IMR-90 (cell line): ENCODE measurements around the gene SKIC8. TPM values are rescaled to one million over a fixed set of nuclear protein-coding genes. Genes with fewer than 3 reads are reported as not detected.

Experiments used
- ATAC-seq: fragments of 200-7000 bp; cut with Tn5 transposase; 2 replicates; pipeline ENCODE4 v1.9.1; 2020; ENCODE audit warnings: low read depth, mild to moderate bottlenecking, moderate library complexity
- BruUV-seq: library from RNA; stranded (reverse); fragments of 400-500 nt; replicated peaks from 2 replicates; lab custom pipeline; 2021; lab: Mats Ljungman, UMichigan
- CTCF ChIA-PET: fragments of 300-600 bp; formaldehyde crosslinking; extraction: SDS; loops from one replicate; lab custom pipeline; 2021; ENCODE audit warnings: antibody characterized with exemption; lab: Yijun Ruan, JAX
- POLR2A ChIA-PET: fragments of 300-600 bp; sonication (Branson Sonifier 250); formaldehyde crosslinking; loops from one replicate; lab custom pipeline; 2022; ENCODE audit warnings: antibody characterized with exemption; ENCODE audit not compliant: unreplicated experiment; lab: Charles Lee
- DNase-seq: peaks from one replicate; pipeline ENCODE4 v3.0.0; 2013
- H2AFZ ChIP-seq: replicated peaks from 2 replicates; pipeline ENCODE3; 2013; ENCODE audit warnings: low read length, mild to moderate bottlenecking; ENCODE audit not compliant: poor library complexity
- H2AK5ac ChIP-seq: 2 replicates; pipeline ENCODE4 v1.6.1; 2013; ENCODE audit warnings: low read depth, low read length, inconsistent platforms
- H2AK9ac ChIP-seq: replicated peaks from 2 replicates; pipeline ENCODE3; 2013; ENCODE audit warnings: mild to moderate bottlenecking, low read depth, low read length, moderate library complexity; ENCODE audit not compliant: poor library complexity
- H2BK120ac ChIP-seq: 2 replicates; pipeline ENCODE4 v1.6.1; 2013; ENCODE audit warnings: low read depth, low read length, inconsistent platforms
- H2BK15ac ChIP-seq: 3 replicates; pipeline ENCODE4 v1.6.1; 2013; ENCODE audit warnings: low read depth, low read length, inconsistent platforms
- H2BK20ac ChIP-seq: 2 replicates; pipeline ENCODE4 v1.6.1; 2013; ENCODE audit warnings: low read depth, mild to moderate bottlenecking, inconsistent platforms, low read length, moderate library complexity
- H2BK5ac ChIP-seq: 2 replicates; pipeline ENCODE4 v1.6.1; 2013; ENCODE audit warnings: mild to moderate bottlenecking, low read depth, low read length, inconsistent platforms; ENCODE audit not compliant: poor library complexity, severe bottlenecking
- H3K14ac ChIP-seq: replicated peaks from 2 replicates; pipeline ENCODE4 v1.6.1; 2013; ENCODE audit warnings: low read depth, low read length, inconsistent platforms
- H3K18ac ChIP-seq: 2 replicates; pipeline ENCODE4 v1.6.1; 2013; ENCODE audit warnings: low read depth, low read length, control low read depth
- H3K23ac ChIP-seq: 2 replicates; pipeline ENCODE4 v1.6.1; 2013; ENCODE audit warnings: low read depth, low read length, inconsistent platforms
- H3K27ac ChIP-seq: 2 replicates; pipeline ENCODE4 v1.5.1; 2013; ENCODE audit warnings: mild to moderate bottlenecking, control low read depth, low read length; ENCODE audit not compliant: insufficient read depth
- H3K27me3 ChIP-seq: 2 replicates; pipeline ENCODE4 v1.6.1; 2013; ENCODE audit warnings: low read length; ENCODE audit not compliant: control insufficient read depth, insufficient read depth
- H3K36me3 ChIP-seq: 2 replicates; pipeline ENCODE4 v1.6.1; 2013; ENCODE audit warnings: low read length, mixed read lengths; ENCODE audit not compliant: control insufficient read depth, insufficient read depth
- H3K4ac ChIP-seq: 2 replicates; pipeline ENCODE4 v1.6.1; 2013; ENCODE audit warnings: low read depth, low read length, inconsistent platforms
- H3K4me1 ChIP-seq: 2 replicates; pipeline ENCODE4 v1.6.1; 2013; ENCODE audit warnings: low read length, mixed read lengths; ENCODE audit not compliant: control insufficient read depth, insufficient read depth
- H3K4me2 ChIP-seq: 2 replicates; pipeline ENCODE4 v1.6.1; 2013; ENCODE audit warnings: low read depth, mild to moderate bottlenecking, control low read depth, low read length, moderate library complexity
- H3K4me3 ChIP-seq: 2 replicates; pipeline ENCODE4 v1.5.1; 2013; ENCODE audit warnings: low read depth, mild to moderate bottlenecking, control low read depth, low read length, moderate library complexity; ENCODE audit not compliant: insufficient read depth
- H3K56ac ChIP-seq: 2 replicates; pipeline ENCODE4 v1.6.1; 2013; ENCODE audit warnings: low read length, inconsistent platforms; ENCODE audit not compliant: insufficient read depth; ENCODE audit errors: extremely low read depth
- H3K79me1 ChIP-seq, 2 experiments: 2 replicates each; pipeline ENCODE4 v1.6.1; 2013; ENCODE audit warnings: low read length in 2 of 2, inconsistent platforms in 1 of 2, low read depth in 1 of 2
- H3K9ac ChIP-seq: 2 replicates; pipeline ENCODE4 v1.6.1; 2013; ENCODE audit warnings: low read depth, low read length, control low read depth
- H3K9me1 ChIP-seq: 2 replicates; pipeline ENCODE4 v1.6.1; 2013; ENCODE audit warnings: low read length, inconsistent platforms; ENCODE audit not compliant: insufficient read depth
- H3K9me3 ChIP-seq: 2 replicates; pipeline ENCODE4 v1.6.1; 2013; ENCODE audit warnings: low read length; ENCODE audit not compliant: control insufficient read depth, insufficient read depth
- H4K20me1 ChIP-seq: 2 replicates; pipeline ENCODE4 v1.6.1; 2013; ENCODE audit warnings: low read length, inconsistent platforms; ENCODE audit not compliant: insufficient read depth
- H4K5ac ChIP-seq: 2 replicates; pipeline ENCODE4 v1.6.1; 2013; ENCODE audit warnings: mild to moderate bottlenecking, low read depth, low read length, control low read depth
- H4K8ac ChIP-seq, 2 experiments: 2 replicates each; pipeline ENCODE4 v1.6.1; 2013; ENCODE audit warnings: low read depth in 2 of 2, low read length in 2 of 2, control low read depth in 1 of 2, inconsistent platforms in 1 of 2
- H4K91ac ChIP-seq: 2 replicates; pipeline ENCODE4 v1.6.1; 2013; ENCODE audit warnings: low read depth, low read length, inconsistent platforms; ENCODE audit not compliant: insufficient read depth
- CEBPB ChIP-seq: IDR thresholded peaks from 2 replicates; pipeline ENCODE4 v1.6.1; 2012; ENCODE audit warnings: low read depth, low read length, improper control_type of control experiment
- ELK1 ChIP-seq: fragments of 150-350 bp; IDR thresholded peaks from 2 replicates; pipeline ENCODE4 v1.6.1; 2016; ENCODE audit warnings: low read depth, mild to moderate bottlenecking, low read length, moderate library complexity, borderline replicate concordance
- FOS ChIP-seq: fragments of 150-350 bp; IDR thresholded peaks from 2 replicates; pipeline ENCODE4 v1.6.1; 2016; ENCODE audit warnings: low read depth, low read length
- RFX5 ChIP-seq: IDR thresholded peaks from 2 replicates; pipeline ENCODE4 v1.8.0; 2012; ENCODE audit warnings: low read depth, mild to moderate bottlenecking, low read length, moderate library complexity
- SMC3 ChIP-seq: fragments of 150-350 bp; IDR thresholded peaks from 2 replicates; pipeline ENCODE4 v1.6.1; 2016; ENCODE audit warnings: low read depth, mild to moderate bottlenecking, antibody characterized with exemption, low read length, moderate library complexity
- USF2 ChIP-seq: fragments of 150-350 bp; IDR thresholded peaks from 2 replicates; pipeline ENCODE4 v1.6.1; 2017; ENCODE audit warnings: mild to moderate bottlenecking, antibody characterized with exemption, low read length, low read depth
- WGBS, 2 experiments: methylation state at CpG; one replicate each; pipeline versions ENCODE4 v1.1.5 to v1.1.7; 2013; ENCODE audit warnings: missing lambda C conversion rate in 2 of 2; ENCODE audit not compliant: insufficient read length in 1 of 2; ENCODE audit errors: extremely low coverage in 2 of 2; 5-methylcytosine and 5-hydroxymethylcytosine counted together
- dilution Hi-C: fragments of 300-500 bp; cut with HindIII; formaldehyde crosslinking; loops from one replicate; pipeline ENCODE4 v1.14.3; 2018; ENCODE audit warnings: low sequenced_read_pairs; ENCODE audit not compliant: unreplicated experiment
- in situ Hi-C: fragments of 300-500 bp; cut with MboI; formaldehyde crosslinking; loops from 3 replicates; pipeline ENCODE4 v1.14.3; 2019; ENCODE audit warnings: low sequenced_read_pairs, inconsistent platforms, mixed read lengths
- intact Hi-C: fragments of 100-400 bp; cut with micrococcal nuclease; formaldehyde crosslinking; loops from 2 replicates; pipeline ENCODE4 v1.10.0; 2022
- polyA plus RNA-seq, 3 experiments: library from polyadenylated mRNA; depleted of rRNA; stranded (reverse); fragments of >200 nt; gene quantifications; 2 replicates each; pipeline ENCODE4 v1.2.3, GENCODE V29; 2012; ENCODE audit warnings: low replicate concordance in 1 of 3
- total RNA-seq: library from RNA; depleted of rRNA; stranded (reverse); fragments of >200 nt; gene quantifications from 2 replicates; pipeline ENCODE4 v1.2.3, GENCODE V29; 2012
- TF ChIP-seq, protein P1 (sequence below): conservative IDR thresholded peaks from 2 replicates; pipeline ENCODE4 v1.5.1; 2012; ENCODE audit warnings: mild to moderate bottlenecking, low read depth, low read length, improper control_type of control experiment

SKIC8 gene
- total and polyA plus RNA-seq, 2 of the 4 experiments (the other 2 are of a cell fraction): 72.2 to 124 TPM

- Histone ChIP-seq H3K36me3 (no peaks in the 10 kb centered on the region), H2AK9ac (no peak overlapping the region), H3K4me2 (no peak overlapping the region), H3K4me1 (no peaks in the 10 kb centered on the region), H3K4ac (no peak overlapping the region), H2BK120ac (no peak overlapping the region), H2BK5ac (no peak overlapping the region), H3K23ac (no peak overlapping the region), H3K14ac (no peak overlapping the region), H3K27me3 (peaks cover 47% of the 10 kb centered on the region), H2AK5ac (no peak overlapping the region), H3K56ac (no peak overlapping the region), H2BK20ac (no peak overlapping the region), H3K9ac (no peak overlapping the region), H3K27ac (no peak overlapping the region), H2BK15ac (no peak overlapping the region), H3K18ac (no peak overlapping the region), H4K5ac (no peak overlapping the region), H3K4me3 (no peak overlapping the region), H3K79me1 (no peaks in the 10 kb centered on the region), H2AFZ (no peak overlapping the region), H4K8ac (no peak overlapping the region), H4K91ac (no peak overlapping the region), H4K20me1 (no peaks in the 10 kb centered on the region), H3K9me1 (no peaks in the 10 kb centered on the region), H3K9me3 (no peaks in the 10 kb centered on the region)
- intact Hi-C loops (no loop called here), in situ Hi-C loops (no loop called here), dilution Hi-C loops (no loop called here)
- DNase-seq (no peak), ATAC-seq (peak; percentile 17; the same call in 1 of the 2 replicates)
- CTCF ChIA-PET: interaction anchor here (0.9 kb wide), 1 partner anchor 35 kb away, joined by 4 read pairs; no protein-coding TSS in a partner anchor
- POLR2A ChIA-PET: no interaction called here
- no TSS peak for BruUV-seq
- whole genome bisulfite sequencing, 2 experiments: 43% methylated on average over 13 of the region's 17 CpGs; no CpG with 5 or more reads in 1 of the 2 experiments
- TF ChIP-seq RFX5 (no peak), FOS (no peak), USF2 (no peak), ELK1 (no peak), SMC3 (no peak), CEBPB (no peak)
- TF ChIP-seq, protein P1, sequence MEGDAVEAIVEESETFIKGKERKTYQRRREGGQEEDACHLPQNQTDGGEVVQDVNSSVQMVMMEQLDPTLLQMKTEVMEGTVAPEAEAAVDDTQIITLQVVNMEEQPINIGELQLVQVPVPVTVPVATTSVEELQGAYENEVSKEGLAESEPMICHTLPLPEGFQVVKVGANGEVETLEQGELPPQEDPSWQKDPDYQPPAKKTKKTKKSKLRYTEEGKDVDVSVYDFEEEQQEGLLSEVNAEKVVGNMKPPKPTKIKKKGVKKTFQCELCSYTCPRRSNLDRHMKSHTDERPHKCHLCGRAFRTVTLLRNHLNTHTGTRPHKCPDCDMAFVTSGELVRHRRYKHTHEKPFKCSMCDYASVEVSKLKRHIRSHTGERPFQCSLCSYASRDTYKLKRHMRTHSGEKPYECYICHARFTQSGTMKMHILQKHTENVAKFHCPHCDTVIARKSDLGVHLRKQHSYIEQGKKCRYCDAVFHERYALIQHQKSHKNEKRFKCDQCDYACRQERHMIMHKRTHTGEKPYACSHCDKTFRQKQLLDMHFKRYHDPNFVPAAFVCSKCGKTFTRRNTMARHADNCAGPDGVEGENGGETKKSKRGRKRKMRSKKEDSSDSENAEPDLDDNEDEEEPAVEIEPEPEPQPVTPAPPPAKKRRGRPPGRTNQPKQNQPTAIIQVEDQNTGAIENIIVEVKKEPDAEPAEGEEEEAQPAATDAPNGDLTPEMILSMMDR: no peak
These were observed 48.5 kb upstream of the SKIC8 start for GRCh38 chr15:78347586-78348543.
